Small intestine (tissue), 7 donors: ENCODE data around the gene PRKD2. TPM values are rescaled to one million over a fixed set of nuclear protein-coding genes. Genes with fewer than 3 reads are reported as not detected.

Experiments used
- DNase-seq, 2 donors: peaks; one replicate each; pipeline versions ENCODE4 v3.0.0 to v3.0.0-alpha.2; 2013
- FAIRE-seq: peaks from 2 replicates; lab custom pipeline; 2012; peaks lifted over from hg19 to GRCh38; lab: Jason Lieb, UNC
- H3K27ac ChIP-seq, 3 donors: one replicate each; pipeline ENCODE4 v1.5.1; 2013; ENCODE audit warnings: low read length in 2 of 3, mild to moderate bottlenecking in 2 of 3, control low read depth in 1 of 3, inconsistent platforms in 1 of 3, low read depth in 1 of 3, moderate library complexity in 1 of 3
- H3K27me3 ChIP-seq, 3 donors: one replicate each; pipeline ENCODE4 v1.6.1; 2013; ENCODE audit warnings: low read length in 3 of 3, inconsistent platforms in 1 of 3; ENCODE audit not compliant: control insufficient read depth in 3 of 3, insufficient read depth in 3 of 3
- H3K36me3 ChIP-seq, 3 donors: one replicate each; pipeline ENCODE4 v1.6.1; 2013; ENCODE audit warnings: low read length in 3 of 3, inconsistent platforms in 1 of 3, low read depth in 1 of 3, mild to moderate bottlenecking in 1 of 3, moderate library complexity in 1 of 3; ENCODE audit not compliant: control insufficient read depth in 3 of 3, insufficient read depth in 2 of 3
- H3K4me1 ChIP-seq, 3 donors: one replicate each; pipeline ENCODE4 v1.6.1; 2013; ENCODE audit warnings: low read length in 2 of 3, inconsistent platforms in 1 of 3, low read depth in 1 of 3, mild to moderate bottlenecking in 1 of 3, moderate library complexity in 1 of 3; ENCODE audit not compliant: control insufficient read depth in 3 of 3, insufficient read depth in 2 of 3
- H3K4me3 ChIP-seq, 3 donors: one replicate each; pipeline ENCODE4 v1.5.1; 2013; ENCODE audit warnings: low read length in 3 of 3, control low read depth in 1 of 3, inconsistent platforms in 1 of 3, low read depth in 1 of 3, mild to moderate bottlenecking in 1 of 3, moderate library complexity in 1 of 3
- H3K9me3 ChIP-seq, 2 donors: one replicate each; pipeline ENCODE4 v1.6.1; 2013; ENCODE audit warnings: low read depth in 1 of 2, low read length in 1 of 2; ENCODE audit not compliant: control insufficient read depth in 2 of 2, insufficient read depth in 1 of 2
- WGBS, 3 donors: extraction: QIAGEN DNeasy Blood & Tissue Kit; methylation state at CpG; one replicate each; pipeline ENCODE4 v1.1.7; 2013; 5-methylcytosine and 5-hydroxymethylcytosine counted together
- polyA plus RNA-seq, 4 donors: library from polyadenylated mRNA; stranded (reverse) in 3 of 4; unstranded in 1 of 4; fragments of 200-250 nt in 3 of 4; fragments of 120-200 nt in 1 of 4; gene quantifications; one replicate each; pipeline versions ENCODE4 v1.2.1 to v1.2.3, GENCODE V29; 2013
- donor health status: healthy with polysubstance abuse.
- donor health status: control.
- donor health status: control.
- donor health status: Bipolar disorder and iron deficiency.
- donor health status: healthy.

PRKD2 gene
- polyA plus RNA-seq, 4 donors, result 30.7 to 87.4 (median 57.6) TPM

- no peak for FAIRE-seq
- H3K36me3 ChIP-seq, result peaks cover 0 to 33% (median 0%) of the 10 kb centered on the region in 3 donors
- no peak overlapping the region for H3K4me3 ChIP-seq
- 78 to 85% (median 82%) methylated on average over 6 of the region's 6 CpGs for WGBS, 3 donors
- no peaks in the 10 kb centered on the region for H3K9me3 ChIP-seq
- H3K27ac ChIP-seq, result no peak overlapping the region
- H3K4me1 ChIP-seq, result peaks cover 0 to 7% (median 0%) of the 10 kb centered on the region in 3 donors
- no peak for DNase-seq
- H3K27me3 ChIP-seq, result no peaks in the 10 kb centered on the region
Measured at GRCh38 chr19:46759206-46759605, 42.3 kb upstream of the PRKD2 start.

GRCh38 chr19:46756544-46756888 lies 39.6 kb upstream of the PRKD2 start:
- DNase-seq (no peak), FAIRE-seq (no peak)
- H3K4me3 ChIP-seq, result no peak overlapping the region
- H3K9me3 ChIP-seq, result no peaks in the 10 kb centered on the region
- no peak overlapping the region for H3K27ac ChIP-seq
- 82 to 84% (median 82%) methylated on average over 26 to 30 of the region's 30 CpGs for WGBS, 3 donors
- peaks cover 0 to 53% (median 0%) of the 10 kb centered on the region in 3 donors for H3K36me3 ChIP-seq
- H3K4me1 ChIP-seq, result no peaks in the 10 kb centered on the region
- no peaks in the 10 kb centered on the region for H3K27me3 ChIP-seq

GRCh38 chr19:46755853-46756543 lies 39.1 kb upstream of the PRKD2 start:
- no peak for FAIRE-seq

DNA sequence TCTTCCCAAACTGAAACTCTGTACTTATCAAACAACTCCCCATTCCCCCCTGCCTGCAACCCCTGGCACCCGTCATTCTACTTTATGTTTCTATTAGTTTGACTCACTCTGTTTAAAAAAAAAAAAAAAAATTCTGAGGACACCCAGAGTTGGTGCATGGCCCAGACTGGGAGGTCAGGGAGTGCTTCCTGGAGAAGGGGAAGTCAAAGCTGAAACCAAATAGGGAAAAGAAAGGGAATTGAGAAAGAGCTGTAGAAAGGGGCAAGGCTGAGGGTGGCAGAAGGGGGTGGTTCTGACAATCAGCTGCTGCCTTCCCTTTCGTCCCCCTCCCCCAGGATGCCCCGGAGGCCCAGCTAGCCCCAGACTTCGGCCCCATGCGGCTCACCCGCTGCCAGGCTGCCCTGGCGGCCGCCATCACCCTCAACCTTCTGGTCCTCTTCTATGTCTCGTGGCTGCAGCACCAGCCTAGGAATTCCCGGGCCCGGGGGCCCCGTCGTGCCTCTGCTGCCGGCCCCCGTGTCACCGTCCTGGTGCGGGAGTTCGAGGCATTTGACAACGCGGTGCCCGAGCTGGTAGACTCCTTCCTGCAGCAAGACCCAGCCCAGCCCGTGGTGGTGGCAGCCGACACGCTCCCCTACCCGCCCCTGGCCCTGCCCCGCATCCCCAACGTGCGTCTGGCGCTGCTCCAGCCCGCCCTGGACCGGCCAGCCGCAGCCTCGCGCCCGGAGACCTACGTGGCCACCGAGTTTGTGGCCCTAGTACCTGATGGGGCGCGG lies 38.4 kb upstream of the PRKD2 start:
- DNase-seq, result no peak
- H3K27me3 ChIP-seq, result no peaks in the 10 kb centered on the region
- H3K36me3 ChIP-seq, result peaks cover 0 to 58% (median 0%) of the 10 kb centered on the region in 3 donors
- 84 to 91% (median 91%) methylated on average over 37 to 39 of the region's 39 CpGs for WGBS, 3 donors
- H3K4me1 ChIP-seq, result no peaks in the 10 kb centered on the region
- H3K9me3 ChIP-seq, result no peaks in the 10 kb centered on the region
- H3K27ac ChIP-seq, result no peak overlapping the region
- no peak for FAIRE-seq
- no peak overlapping the region for H3K4me3 ChIP-seq

More at GRCh38 chr19:46755853-46756543, 39.1 kb upstream of the PRKD2 start:
- Histone ChIP-seq H3K36me3 (peaks cover 0 to 53% (median 0%) of the 10 kb centered on the region in 3 donors), H3K4me3 (no peak overlapping the region), H3K27ac (no peak overlapping the region), H3K27me3 (no peaks in the 10 kb centered on the region), H3K9me3 (no peaks in the 10 kb centered on the region), H3K4me1 (no peaks in the 10 kb centered on the region)
- WGBS, 3 donors, result 94 to 98% (median 98%) methylated on average over 74 to 86 of the region's 86 CpGs
- DNase-seq, result no peak

GRCh38 chr19:46753420-46754155 lies 36.7 kb upstream of the PRKD2 start:
- 6 to 17% (median 14%) methylated on average over 4 of the region's 4 CpGs for WGBS, 3 donors

DNA sequence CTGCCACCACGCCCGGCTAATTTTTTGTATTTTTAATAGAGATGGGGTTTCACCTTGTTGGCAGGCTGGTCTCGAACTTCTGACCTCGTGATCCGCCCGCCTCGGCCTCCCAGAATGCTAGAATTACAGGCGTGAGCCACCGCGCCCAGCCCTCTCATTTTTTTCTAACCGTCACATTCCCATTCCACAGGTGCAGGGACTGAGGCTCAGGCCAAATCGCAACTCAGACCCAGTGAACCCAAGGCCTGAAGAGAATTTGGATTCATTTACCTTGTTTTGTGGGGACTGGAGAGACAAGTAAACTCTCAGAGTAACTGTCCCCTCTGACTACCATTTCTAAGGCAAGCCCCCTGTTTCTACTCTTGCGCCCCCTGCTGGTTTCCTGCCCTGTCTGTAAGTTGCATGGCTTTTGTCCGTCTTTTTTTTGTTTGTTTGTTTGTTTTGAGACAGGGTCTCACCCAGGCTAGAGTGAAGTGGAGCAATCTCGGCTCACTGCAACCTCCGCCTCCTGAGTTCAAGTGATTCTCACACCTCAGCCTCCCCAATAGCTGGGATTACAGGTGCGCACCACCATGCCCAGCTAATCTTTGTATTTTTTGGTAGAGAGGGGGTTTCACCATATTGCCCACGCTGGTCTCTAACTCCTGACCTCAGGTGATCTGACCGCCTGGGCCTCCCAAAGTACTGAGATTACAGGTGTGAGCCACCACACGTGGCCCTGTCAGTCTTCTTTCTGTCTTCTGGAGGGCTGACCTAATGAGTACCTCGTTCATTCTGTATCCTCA lies 31.6 kb upstream of the PRKD2 start:
- H3K27ac ChIP-seq, result no peak overlapping the region
- no peak overlapping the region for H3K4me3 ChIP-seq
- DNase-seq (peak; percentile 50 to 63), FAIRE-seq (no peak)
- peaks cover 0 to 35% (median 0%) of the 10 kb centered on the region in 3 donors for H3K36me3 ChIP-seq
- no peaks in the 10 kb centered on the region for H3K9me3 ChIP-seq
- no peaks in the 10 kb centered on the region for H3K27me3 ChIP-seq
- peaks cover under 1 to 11% (median 4%) of the 10 kb centered on the region in 3 donors for H3K4me1 ChIP-seq
- 80 to 81% (median 80%) methylated on average over 21 of the region's 21 CpGs for WGBS, 3 donors

More at GRCh38 chr19:46753420-46754155, 36.7 kb upstream of the PRKD2 start:
- Histone ChIP-seq H3K27ac (no peak overlapping the region), H3K4me3 (no peak overlapping the region), H3K36me3 (peaks cover 0 to 69% (median 0%) of the 10 kb centered on the region in 3 donors), H3K27me3 (no peaks in the 10 kb centered on the region), H3K4me1 (no peaks in the 10 kb centered on the region), H3K9me3 (no peaks in the 10 kb centered on the region)
- no peak for FAIRE-seq
- DNase-seq, result peak; percentile 65 to 71

- FAIRE-seq (no peak), DNase-seq (peak; percentile 54 to 79)
- peak within 1 kb of the TSS; percentile 42 to 51 (median 48) for H3K27ac ChIP-seq
Measured at GRCh38 chr19:46746281-46747057, 29.6 kb upstream of the PRKD2 start, which contains the start of gene STRN4. STRN4 (minus strand) TSS chr19:46746450; CDS start chr19:46746430, 20 bp downstream.

More at GRCh38 chr19:46746281-46747057, 29.6 kb upstream of the PRKD2 start, which contains the start of gene STRN4:
- peaks cover 4 to 14% (median 4%) of the 10 kb centered on the region in 3 donors for H3K4me1 ChIP-seq
- no peaks in the 10 kb centered on the region for H3K27me3 ChIP-seq
- peak within 1 kb of the TSS; percentile 97 to 99 (median 98) for H3K4me3 ChIP-seq
- H3K9me3 ChIP-seq, result no peaks in the 10 kb centered on the region
- 1 to 5% (median 2%) methylated on average over 15 to 74 of the region's 74 CpGs for WGBS, 3 donors
- peaks cover 0 to 28% (median 0%) of the 10 kb centered on the region in 3 donors for H3K36me3 ChIP-seq
